ENCODE measurements around the gene SCN9A.

- no peak for TF ChIP-seq CTCF (conservative IDR thresholded peaks at IDR 0.05)
- TF ChIP-seq EZH2 (IDR thresholded peaks at IDR 0.05; ENCODE audit: low read depth), result no peak
Observed at GRCh38 chr2:166240387-166241313, 135.1 kb downstream of the SCN9A start.

Measured in PC-9 (cell line).